NOMO-1 (cell line): ENCODE data around the gene HPN.
"Not testable (repeated sequence)": the region's sequence is repeated elsewhere in the genome, so short reads cannot be mapped to it uniquely, and the experiment has no call there.

Source experiments
- DNase-seq, 2 experiments: peaks; one replicate each; lab custom pipeline; 2025; ENCODE audit not compliant: unreplicated experiment in 2 of 2; lab: John Stamatoyannopoulos, UW

HPN gene

GRCh38 chr19:35042056-35042730 lies 672 bp downstream of the HPN start:
- DNase-seq = no peak

- DNase-seq = no peak
These were observed 1.6 kb downstream of the HPN start for GRCh38 chr19:35042954-35043604.

DNA sequence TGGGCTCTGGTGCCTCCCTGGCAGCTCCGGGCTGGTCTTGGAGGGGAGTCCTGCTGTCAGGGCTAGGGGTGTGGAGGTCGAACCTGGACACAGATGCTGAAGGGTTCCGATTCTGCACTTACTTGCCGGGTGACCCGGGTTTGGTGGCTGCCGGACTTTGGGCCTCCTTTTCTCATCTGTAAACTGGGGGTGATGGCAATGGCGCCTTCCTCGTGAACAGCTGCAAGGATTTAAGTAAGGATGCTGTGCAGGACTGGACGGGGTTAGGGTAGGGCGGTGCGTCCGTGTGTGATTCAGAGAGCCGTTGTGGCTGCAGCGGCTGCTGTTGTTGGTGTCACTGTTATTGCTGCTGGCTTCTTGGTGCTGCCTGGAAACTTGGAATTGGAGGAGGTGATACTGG lies 2.4 kb downstream of the HPN start:
- no peak for DNase-seq

DNA sequence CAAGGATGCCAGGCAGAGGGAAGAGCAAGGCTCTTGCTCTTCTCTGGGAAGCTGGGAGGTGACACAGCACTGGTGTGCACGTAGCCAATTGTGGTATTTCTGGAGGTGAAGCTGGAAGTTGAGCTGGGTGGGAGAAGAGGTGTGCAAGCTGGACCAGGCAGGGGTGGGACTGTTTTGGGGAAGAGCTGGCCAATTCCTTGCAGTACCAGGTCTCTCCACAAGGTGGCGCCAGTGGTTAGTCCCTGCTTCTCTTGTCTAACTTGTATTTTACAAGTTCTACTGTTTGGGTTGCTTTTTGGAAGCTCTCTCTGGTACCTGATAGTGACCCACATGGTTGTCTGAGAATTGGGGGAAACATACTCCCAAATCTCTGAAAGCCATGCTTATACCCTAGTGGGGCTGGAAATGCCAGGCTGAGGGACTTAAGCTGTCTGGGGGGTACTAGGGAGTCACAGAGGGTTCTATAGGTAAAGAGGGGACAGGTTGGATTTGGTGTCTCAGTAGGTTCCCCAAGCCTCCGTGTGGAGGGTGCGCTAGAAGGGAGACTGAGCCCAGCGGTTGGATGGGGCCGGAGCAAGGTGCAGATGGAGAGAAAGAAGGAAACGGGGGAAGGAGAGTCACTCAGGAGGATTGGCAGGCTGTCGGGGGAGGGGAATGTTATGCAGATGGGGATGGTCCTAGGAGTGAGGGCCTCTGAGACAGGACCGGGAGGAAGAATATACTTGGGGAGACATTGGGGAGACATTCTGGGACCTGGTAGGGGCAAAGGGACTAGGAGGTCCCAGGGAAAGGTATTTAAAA lies 3.0 kb downstream of the HPN start:
- peak in 1 of 2 experiments; percentile 22 for DNase-seq

DNA sequence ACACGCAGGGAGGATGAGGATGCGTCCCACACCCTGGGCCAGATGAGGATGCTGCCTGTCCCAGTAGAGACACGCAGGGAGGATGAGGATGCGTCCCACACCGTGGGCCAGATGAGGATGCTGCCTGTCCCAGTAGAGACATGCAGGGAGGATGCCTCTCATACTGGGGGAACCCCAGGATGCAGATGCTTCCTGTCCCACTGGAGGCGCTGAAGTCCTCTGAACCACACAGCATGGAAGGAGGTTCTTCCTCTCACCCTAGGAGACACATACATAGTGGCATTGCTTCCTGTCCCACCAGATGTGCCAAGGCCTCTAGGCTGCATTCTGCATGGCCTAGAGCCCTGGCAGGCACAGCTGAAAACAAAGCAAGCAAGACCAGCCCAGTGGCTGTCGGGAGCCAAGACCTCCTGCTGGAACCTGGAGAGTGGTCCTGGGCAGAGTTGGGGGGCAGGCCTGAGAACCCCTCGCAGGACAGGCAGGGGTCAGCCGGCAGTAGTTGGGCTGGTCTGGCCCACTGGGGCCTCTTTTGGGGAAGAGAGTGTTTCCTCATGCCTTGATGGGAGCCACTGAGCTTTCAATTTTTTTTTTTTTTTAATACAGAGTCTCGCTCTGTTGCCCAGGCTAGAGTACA lies 4.3 kb downstream of the HPN start:
- DNase-seq = peak in 1 of 2 experiments; percentile 34

- no peak for DNase-seq
These were observed 4.9 kb downstream of the HPN start for GRCh38 chr19:35046461-35046860.

DNA sequence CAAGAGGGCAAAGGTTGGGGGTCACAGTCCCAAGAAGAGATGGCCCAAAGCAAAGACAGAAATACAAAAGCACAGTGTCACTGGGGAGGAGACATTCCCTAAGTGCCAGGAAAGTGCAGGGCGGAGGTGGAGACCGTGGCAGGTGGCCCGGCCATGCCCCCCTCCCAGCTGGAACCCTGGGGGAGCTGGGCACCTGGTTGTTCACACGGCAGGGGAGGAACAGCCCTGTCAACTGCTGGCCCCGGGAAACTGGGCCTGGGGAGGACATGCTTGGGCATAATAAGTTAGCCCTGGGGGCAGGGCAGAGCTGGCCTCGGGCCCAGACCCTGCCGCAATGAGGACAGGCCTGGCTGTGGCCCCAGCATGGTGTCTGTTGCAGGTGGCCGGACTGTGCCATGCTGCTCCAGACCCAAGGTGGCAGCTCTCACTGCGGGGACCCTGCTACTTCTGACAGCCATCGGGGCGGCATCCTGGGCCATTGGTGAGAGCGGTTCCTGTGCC lies 7.4 kb downstream of the HPN start:
- DNase-seq = no peak

DNA sequence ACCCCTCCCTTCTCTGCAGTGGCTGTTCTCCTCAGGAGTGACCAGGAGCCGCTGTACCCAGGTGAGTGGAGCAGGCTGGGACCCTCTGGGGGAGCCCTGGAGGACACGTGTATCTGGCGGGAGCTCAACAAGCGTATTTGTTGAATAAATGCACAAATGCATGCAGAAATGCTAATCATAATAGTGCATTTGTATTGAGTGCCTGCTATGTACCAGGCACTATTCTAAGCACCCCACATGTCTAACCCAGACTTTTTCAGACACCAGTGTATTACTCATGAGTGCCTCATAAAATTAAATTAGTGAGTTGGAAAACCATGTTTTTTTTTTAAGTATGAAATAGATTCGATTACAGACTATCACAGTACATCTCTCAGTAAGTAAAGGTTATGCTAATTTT lies 7.9 kb downstream of the HPN start:
- DNase-seq = no peak

DNA sequence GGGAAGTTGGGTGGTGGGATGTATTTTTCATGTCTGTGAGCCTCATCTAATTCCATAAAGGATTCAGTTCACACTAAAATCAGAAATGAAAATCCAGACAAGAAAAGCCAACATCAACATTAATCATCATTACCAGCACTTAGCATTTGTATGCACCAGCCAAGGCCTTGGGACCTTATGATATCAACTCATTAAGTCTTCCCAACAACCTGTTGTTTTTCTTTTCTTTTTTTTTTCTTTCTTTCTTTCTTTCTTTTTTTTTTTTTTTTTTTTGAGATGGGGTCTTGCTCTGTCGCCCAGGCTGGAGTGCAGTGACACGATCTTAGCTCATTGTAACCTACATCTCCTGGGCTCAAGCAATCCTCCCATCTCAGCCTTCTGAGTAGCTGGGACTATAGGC lies 9.1 kb downstream of the HPN start:
- DNase-seq = not testable (repeated sequence)

GRCh38 chr19:35051268-35051667 lies 9.7 kb downstream of the HPN start:
- not testable (repeated sequence) for DNase-seq

DNA sequence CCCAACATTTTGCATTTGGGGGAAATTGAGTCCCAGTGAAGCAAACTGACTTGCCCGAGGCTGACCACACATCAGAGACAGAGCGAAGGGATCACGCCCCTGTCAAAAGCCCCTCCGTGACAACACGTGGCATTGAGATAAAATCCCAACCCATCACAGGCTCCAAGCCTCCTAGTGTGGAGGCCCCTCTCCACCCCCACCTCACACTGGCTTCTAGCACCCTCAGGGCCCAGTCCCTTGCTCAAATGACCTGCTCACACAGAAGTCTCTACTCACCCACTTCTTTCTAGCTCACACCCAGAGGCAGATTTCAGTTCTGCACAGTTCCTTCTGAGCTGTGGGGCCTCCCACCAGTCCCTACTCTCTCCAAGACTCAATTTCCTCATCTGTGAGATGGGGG lies 10.3 kb downstream of the HPN start:
- DNase-seq = no peak

GRCh38 chr19:35052599-35053190 lies 11.2 kb downstream of the HPN start:
- DNase-seq = no peak

DNA sequence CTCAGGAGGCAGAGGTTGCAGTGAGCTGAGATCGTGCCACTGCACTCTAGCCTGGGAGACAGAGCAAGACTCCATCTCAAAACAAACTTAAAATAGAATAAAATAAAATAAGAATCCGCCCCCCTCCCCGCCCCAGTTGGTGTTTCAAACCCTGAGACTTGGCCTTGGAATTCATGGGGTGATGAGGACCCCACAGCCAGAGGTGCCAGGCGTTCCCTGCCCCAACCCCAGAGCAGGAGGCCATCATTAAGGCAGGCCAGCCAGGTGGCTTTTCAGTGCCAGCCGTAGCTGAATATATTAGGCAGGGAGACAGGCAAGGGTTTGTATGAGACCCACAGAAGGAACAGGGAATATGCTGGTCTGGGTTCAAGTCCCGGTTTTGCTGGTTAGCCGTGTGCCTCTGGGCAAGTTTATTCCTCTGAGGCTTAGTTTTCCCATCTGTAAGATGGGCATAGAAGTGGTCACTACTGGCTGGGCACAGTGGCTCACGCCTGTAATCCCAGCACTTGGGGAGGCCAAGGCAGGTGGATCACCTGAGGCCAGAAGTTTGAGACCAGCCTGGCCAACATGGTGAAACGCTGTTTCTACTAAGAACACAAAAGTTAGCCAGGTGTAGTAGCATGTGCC lies 12.3 kb downstream of the HPN start:
- no peak for DNase-seq

DNA sequence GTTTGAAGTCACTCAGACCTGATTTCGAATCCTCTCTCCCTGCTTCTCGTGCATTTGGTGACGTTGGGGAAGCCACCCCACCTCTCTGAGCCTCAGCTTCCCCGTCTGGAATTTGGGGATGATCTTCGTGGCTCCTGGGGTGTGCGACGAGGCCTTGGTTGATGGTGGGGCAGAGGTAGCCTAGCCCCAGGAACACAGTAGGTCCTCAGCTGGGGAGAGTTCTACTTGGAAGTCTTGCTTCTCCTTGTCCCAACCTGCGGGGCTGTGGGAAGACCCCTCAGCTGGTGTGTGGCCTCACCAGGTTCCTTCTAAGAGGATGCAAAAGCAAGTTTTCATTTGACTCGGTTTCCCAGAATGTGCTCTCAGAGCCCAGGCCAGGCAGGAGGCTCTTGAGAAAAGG lies 13.1 kb downstream of the HPN start:
- DNase-seq = no peak

- DNase-seq = no peak
These were observed 14.2 kb downstream of the HPN start for GRCh38 chr19:35055715-35056179.

DNA sequence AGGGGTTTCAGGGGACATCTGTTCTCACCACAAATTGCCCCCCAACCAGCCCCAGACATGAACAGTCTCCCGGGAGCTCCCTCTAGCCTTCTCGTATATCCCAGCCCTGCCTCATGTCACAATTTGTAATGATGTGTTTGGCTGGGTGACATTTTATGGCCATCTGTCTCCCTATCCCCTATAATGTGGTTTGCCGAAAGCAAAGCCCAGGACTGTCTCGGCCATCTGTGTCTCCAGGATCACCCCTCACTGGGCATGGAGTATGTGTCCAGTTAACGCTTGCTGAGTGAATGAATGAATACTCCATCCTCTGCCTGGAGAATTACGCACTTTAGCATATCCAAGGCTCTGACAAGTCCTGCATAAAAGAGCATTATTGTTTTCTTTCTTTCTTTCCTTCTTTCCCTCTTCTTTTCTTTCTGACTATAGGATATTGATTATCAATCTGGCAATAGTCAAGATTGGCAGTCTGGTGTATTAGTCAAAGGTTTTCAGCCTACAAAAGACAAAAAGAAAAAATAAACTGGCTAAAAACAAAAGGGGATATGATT lies 15.1 kb downstream of the HPN start:
- no peak for DNase-seq

DNA sequence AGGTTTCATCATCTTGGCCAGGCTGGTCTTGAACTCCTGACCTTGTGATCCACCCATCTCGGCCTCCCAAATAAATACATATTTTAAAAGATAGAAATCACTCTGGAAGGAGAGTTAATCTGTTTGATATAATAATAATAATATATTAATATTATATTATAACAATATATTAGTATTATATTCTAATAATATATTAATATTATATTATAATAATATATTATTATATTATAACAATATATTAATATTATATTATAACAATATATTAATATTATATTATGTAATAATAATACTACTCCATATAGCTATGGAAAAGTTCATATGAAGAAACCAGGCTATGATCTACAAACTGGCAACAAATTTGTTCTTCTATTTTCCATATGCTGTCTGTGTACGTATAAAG lies 16.8 kb downstream of the HPN start:
- DNase-seq = no peak

DNA sequence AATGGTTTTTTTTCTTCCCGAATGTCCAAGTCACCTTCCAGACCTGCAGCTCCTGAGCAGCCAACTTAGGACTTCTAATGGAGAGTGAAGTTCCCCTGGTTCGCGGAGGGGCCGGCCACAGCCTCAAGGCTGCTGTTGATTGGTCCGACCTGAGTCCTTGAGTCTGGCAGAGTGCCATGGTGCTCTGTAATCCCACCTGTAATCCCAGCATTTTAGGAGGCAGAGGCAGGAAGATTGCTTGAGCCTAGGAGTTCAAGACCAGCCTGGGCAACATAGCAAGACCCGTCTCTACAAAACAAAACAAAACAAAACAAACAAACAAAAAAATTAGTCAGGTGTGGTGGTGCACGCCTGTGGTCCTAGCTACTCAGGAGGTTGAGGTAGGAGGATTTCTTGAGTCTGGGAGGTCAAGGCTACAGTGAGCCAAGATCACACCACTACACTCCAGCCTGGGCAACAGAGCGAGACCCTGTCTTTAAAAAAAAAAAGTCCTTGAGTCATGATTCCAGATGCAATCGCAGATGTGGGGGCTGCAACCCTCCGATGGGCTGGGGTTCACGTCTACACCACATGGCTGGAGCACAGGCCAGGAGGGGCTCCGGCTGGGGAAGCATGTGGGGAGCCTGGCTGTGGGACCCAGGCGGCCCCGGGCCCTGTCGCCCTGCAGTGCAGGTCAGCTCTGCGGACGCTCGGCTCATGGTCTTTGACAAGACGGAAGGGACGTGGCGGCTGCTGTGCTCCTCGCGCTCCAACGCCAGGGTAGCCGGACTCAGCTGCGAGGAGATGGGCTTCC lies 17.7 kb downstream of the HPN start:
- DNase-seq = no peak

GRCh38 chr19:35059799-35060091 lies 18.2 kb downstream of the HPN start:
- no peak for DNase-seq
